GM12872 (cell line): ENCODE results near the gene PLGRKT.

Source experiments
- CTCF ChIP-seq: IDR thresholded peaks from 3 replicates; pipeline ENCODE4 v1.5.1; 2011; ENCODE audit warnings: low read depth, mild to moderate bottlenecking, low read length, moderate library complexity; ENCODE audit not compliant: insufficient read depth

The PLGRKT gene

GRCh38 chr9:5450359-5451091 is 12.8 kb upstream of the PLGRKT start, which contains the start of gene CD274:
TSS of gene CD274 (plus strand) at chr9:5450542. CDS start at chr9:5456114, 5,572 bp downstream.
- peak; percentile 70 for TF ChIP-seq CTCF

GRCh38 chr9:5449521-5450358 is 12.0 kb upstream of the PLGRKT start:
- TF ChIP-seq CTCF: no peak

- no peak for TF ChIP-seq CTCF
These were observed 11.0 kb upstream of the PLGRKT start for GRCh38 chr9:5448461-5449435.

- no peak for TF ChIP-seq CTCF
These were observed 10.3 kb upstream of the PLGRKT start for GRCh38 chr9:5448016-5448415.

- no peak for TF ChIP-seq CTCF
These were observed 9.6 kb upstream of the PLGRKT start for GRCh38 chr9:5447337-5447736.

- TF ChIP-seq CTCF: peak; percentile 20; the same call in 1 of the 3 replicates
These were observed 8.9 kb upstream of the PLGRKT start for GRCh38 chr9:5446451-5447236.
